Measurements from ENCODE around the gene GNB3.

DNA sequence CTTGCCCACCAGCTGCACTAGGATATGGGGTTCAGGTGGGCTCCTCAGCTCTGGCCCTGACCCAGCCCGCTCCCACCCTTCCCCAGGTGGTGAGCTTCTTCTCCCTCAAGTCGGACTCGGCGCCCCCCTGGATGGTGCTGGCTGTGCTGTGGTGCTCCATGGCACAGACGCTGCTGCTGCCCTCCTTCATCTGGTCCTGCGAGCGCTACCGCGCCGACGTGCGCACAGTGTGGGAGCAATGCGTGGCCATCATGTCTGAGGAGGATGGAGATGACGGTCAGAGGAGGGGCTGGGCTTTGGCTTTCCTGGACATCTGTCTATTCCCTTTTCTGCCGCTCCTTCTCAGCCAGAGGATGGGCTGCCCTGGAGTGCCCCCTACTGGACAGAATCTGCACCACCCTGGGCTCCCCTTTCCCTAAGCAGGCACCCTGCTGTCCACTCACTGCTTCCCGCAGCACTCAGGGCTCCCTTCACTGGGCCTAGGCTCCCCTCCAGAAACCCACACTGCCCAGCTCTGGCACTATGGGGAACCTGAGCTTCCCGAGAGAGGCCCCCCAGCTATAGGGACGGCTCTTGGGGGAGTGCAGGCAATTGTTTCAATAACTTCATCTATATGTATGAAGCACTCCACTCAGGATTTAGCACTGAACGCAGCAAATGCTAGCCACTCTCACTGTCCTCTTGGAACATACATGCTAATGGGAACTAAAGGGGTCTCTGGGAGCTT, 15.2 kb upstream of the GNB3 start:
- TF ChIP-seq, protein P1, sequence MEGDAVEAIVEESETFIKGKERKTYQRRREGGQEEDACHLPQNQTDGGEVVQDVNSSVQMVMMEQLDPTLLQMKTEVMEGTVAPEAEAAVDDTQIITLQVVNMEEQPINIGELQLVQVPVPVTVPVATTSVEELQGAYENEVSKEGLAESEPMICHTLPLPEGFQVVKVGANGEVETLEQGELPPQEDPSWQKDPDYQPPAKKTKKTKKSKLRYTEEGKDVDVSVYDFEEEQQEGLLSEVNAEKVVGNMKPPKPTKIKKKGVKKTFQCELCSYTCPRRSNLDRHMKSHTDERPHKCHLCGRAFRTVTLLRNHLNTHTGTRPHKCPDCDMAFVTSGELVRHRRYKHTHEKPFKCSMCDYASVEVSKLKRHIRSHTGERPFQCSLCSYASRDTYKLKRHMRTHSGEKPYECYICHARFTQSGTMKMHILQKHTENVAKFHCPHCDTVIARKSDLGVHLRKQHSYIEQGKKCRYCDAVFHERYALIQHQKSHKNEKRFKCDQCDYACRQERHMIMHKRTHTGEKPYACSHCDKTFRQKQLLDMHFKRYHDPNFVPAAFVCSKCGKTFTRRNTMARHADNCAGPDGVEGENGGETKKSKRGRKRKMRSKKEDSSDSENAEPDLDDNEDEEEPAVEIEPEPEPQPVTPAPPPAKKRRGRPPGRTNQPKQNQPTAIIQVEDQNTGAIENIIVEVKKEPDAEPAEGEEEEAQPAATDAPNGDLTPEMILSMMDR (IDR thresholded peaks at IDR 0.05; ENCODE audit: low read length) = peak; percentile 87
- no peak for TF ChIP-seq EZH2 (optimal IDR thresholded peaks at IDR 0.05; ENCODE audit: low read depth, low read length)
